Activated effector memory CD4-positive, alpha-beta T cell treated with Interleukin-2 at 50 U/mL for 16 hours (primary cell): ENCODE data around the gene ACTN4.

ENCODE experiments used
- DNase-seq: peaks from one replicate; pipeline ENCODE4 v3.0.0-alpha.2; 2020

Gene ACTN4

GRCh38 chr19:38679839-38680238 is 32.4 kb downstream of the ACTN4 start:
- DNase-seq = no peak

DNA sequence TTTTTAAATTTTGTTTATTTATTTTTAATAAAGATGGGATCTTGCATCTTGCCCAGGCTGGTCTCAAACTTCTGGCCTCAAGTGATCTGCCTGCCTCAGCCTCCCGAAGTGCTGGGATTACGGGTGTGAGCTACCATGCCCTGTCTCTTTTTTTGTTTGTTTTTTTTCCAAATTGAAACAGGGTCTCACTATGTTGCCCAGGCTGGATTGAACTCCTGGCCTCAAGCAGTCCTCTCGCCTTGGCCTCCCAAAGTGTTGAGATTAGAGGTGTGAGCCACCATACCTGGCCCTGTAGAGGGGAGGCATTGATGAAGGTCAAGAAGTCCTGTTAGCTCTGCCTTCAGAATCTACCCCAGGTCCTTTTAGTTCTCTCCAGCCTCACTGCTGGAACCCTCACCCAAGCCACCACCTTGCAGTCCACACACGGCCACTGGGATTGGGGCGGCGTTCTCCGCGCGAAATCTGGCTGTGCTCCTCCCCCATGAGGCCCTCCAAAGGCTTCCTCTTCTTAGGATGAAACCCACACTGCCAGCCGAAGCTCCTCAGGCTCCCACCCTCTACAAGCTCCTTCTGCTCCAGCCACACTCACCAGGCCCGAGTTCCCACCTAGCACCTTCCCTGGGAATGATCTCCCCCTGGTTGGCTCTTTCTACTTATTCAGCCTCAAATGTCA is 34.9 kb downstream of the ACTN4 start:
- no peak for DNase-seq

DNA sequence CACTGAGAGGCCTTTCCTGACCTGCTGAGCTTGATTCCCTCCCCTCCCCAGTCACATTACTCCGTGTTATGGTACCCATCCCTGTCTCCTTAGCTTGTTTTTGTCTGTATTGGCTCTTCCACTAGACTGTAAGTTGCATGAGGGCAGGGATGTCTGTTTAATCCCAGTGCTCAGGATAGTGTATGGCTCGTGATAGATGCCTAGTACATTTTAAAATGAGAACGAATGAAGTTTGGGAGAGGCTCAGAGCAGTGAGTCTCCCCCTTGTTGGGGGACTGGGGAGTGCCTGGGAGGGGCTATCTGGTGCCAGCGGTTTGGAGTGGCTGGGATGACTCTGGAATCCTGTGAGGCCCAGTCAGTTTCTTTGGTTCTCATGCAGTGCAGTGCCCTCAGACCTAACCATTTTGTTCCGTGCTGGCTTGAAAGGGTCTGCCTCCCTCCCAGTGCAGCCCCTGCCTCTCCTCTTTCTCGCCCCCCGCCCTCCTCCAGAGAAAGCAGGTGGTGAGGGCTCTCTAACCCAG is 35.5 kb downstream of the ACTN4 start:
- no peak for DNase-seq

DNA sequence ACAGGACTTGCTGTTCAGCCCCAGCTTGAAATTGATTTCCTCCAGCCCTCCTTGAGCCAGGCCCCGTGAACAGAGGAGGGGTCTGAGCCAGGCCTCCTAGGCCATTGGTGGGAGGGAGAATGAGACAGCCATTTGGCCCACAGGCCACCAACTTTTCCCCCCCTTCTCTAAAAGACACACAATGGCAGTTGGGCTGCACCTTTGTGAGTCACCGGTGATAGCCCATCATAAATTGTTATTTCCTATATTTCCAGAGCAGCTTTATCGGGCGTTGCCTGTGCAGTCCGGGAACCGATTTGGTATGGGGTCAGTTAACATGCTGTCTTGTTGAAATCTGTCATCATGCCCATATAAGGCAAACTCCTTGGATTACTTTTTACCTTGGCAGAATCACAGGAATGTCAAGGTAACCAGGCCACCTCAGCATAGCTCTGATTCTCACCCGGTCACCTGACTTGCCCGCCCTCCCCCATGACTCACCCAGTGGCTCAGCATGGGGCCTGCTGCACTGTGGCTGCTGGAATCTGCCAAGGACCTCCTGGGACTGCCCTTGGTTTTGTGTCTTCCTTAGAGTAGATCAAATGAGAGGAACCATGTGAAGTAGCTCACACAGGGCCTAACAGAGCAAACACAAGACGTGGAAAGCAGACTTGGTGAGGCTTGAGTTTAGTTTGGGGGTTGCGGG is 36.1 kb downstream of the ACTN4 start:
- DNase-seq = peak; percentile 56

GRCh38 chr19:38684078-38684861 is 36.8 kb downstream of the ACTN4 start:
- DNase-seq = no peak

GRCh38 chr19:38684862-38685665 is 37.6 kb downstream of the ACTN4 start:
- DNase-seq = no peak

DNA sequence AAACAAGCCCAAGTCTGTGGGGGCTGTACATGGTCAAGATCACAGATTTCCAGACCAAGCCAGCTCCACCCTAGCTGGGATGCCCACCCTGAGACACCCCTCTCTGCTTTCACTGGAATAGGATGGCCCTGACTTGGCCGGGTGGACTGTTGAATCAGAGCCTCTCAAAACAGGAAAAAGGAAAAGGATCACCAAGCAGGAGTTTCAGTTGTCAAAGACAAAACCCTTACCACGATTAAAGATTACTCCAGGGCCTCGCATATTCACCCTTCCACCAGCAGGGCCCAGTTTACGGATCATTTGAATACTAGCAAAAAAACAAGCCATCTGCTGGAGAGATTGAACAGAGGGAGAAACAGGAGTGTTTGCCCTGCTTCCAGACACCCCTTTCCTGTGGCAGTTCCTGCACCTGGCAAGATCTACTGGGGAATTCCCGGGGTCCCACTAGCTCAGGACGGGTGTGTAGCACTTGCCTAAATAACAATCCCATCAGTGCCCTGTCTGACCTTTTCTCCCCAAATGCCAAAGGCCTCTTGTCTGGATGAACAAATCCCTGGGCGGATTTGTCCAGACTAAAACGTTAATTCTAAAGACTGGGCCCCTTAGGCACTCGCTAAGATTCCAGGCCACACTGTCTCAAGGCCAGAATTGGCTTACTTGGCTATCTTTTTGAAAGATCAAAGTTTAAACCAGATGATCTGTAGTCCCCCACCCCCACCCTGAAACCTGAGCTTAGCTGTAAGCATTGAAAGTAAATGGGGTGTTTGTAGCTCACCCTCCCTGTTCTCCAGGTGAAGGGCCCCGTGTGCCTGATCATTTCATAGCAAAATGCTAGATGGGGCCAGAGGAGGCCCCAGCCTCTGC is 38.4 kb downstream of the ACTN4 start:
- no peak for DNase-seq

GRCh38 chr19:38686530-38686888 is 39.1 kb downstream of the ACTN4 start:
- DNase-seq = peak; percentile 17

DNA sequence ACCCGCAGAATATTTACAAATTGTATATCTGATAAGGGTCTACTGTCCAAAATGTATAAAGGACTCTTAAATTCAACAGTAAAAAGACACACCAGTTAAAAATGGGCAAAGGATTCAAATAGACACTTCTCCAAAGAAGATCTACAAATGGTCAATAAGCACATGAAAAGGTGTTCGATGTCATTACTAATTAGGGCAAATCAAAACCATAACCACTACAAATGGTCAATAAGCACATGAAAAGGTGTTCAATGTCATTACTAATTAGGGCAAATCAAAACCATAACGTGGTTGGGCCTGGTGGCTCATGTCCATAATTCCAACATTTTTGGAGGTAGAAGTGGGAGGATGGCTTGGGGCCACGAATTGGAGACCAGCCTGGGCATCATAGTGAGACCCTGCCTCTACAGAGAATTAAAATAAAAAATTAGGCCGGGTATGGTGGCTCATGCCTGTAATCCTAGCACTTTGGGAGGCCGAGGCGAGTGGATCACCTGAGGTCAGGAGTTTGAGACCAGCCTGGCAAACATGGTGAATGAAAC is 40.5 kb downstream of the ACTN4 start:
- DNase-seq = no peak

GRCh38 chr19:38690146-38690545 is 42.7 kb downstream of the ACTN4 start:
- DNase-seq = no peak

GRCh38 chr19:38690832-38691231 is 43.4 kb downstream of the ACTN4 start:
- DNase-seq = no peak

GRCh38 chr19:38691938-38692457 is 44.5 kb downstream of the ACTN4 start:
- no peak for DNase-seq

DNA sequence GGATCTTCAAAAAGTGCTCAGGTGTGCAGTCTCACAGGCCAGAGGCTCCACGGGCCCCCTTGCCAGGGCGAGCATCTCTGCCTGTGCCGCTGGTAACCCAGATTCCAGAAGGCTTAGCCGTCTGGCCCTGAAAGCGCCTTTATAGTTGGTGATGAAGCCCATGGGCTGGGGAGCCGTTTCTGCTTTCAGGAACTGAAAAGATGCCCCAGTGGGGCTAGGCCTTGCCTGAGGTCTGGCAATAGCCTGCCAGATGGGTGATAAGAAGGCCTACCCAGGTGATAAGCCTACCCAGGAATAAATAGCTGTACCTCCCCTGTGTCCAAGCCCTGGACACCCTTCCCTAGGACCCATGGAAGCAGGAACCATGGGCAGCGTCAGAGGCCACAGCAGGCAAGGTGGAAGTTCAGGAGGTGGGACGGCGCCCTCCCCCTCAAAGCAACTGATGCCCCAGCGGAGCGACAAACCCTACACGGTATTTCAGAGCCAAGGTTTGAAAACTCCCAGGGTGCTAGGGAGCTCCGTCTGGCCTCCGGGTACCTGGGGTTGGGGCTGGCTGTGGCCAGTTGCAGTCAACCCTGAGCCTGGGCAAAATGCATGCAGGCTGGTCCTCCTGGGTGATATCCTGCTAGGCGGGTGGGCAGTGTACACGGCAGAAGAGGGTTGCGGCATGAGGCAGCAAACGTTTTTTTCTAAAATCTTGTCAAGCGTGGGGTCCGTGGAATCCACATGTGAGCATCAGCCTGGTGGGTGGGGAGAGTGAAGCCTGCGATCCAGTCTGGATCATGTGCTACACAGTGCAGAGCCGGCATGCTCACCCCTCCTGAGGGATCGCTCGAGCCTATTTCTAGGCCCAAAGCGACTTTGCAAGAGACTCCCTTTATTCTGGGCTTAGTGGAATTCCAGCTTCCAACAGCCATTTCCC is 45.3 kb downstream of the ACTN4 start:
- DNase-seq = no peak

DNA sequence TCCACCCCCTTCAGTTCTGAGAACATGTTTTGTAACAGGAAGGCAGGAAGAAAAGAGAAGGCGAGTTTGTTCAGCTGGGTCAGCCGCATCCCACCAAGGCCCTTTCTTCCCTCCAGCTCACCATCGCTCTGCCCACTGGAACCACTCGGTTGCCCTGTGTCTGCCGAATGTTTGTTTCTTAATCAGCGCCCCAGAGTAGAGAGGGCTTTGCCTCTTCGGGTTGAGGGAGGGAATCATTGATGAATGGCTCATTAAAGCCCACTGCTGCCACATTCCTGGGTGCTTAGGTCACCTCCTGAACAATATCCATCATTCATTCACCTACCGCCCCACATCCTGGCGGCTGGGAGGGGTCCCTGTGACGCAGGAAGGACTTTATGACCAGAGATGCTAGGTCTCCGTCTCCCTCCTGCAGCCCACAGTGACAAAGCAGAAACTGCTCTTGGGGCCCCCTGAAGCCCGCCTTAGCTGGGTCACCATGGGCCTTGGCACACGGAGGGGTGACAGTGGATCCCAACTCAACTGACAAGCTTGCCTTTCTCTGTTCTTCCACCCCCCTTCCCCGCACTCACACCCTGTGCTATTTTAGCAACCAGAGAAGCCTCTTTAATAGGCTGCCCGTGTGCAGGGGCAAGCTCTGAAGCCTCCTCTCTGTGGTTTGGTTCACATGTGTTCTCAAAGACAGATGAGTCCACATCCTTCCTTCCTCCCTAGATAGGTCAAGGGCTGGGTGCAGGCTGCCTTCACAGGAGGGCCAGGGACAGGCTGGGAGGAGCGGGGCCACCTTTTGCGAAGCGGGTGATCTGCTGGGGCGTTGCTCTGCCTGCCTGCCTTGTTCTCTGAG is 46.2 kb downstream of the ACTN4 start:
- DNase-seq = peak; percentile 34

DNA sequence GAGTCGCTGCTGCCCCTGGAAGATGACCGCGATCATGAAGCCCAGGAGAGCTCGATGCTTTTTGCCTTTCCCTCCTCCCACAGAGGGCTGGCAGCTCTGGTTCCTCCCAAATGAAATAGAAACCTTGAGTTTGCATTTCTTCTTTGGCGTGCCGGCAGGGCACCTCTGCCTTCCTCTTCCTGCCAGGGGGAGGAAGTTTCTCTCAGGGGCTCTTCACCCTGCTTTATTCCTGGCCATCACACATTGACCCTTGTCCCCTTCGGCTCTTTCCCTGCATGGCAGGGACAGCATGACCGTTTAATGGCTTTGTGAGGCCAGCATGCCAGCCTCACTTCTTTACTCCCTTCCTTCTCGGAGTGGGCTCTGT is 47.9 kb downstream of the ACTN4 start:
- DNase-seq = no peak

DNA sequence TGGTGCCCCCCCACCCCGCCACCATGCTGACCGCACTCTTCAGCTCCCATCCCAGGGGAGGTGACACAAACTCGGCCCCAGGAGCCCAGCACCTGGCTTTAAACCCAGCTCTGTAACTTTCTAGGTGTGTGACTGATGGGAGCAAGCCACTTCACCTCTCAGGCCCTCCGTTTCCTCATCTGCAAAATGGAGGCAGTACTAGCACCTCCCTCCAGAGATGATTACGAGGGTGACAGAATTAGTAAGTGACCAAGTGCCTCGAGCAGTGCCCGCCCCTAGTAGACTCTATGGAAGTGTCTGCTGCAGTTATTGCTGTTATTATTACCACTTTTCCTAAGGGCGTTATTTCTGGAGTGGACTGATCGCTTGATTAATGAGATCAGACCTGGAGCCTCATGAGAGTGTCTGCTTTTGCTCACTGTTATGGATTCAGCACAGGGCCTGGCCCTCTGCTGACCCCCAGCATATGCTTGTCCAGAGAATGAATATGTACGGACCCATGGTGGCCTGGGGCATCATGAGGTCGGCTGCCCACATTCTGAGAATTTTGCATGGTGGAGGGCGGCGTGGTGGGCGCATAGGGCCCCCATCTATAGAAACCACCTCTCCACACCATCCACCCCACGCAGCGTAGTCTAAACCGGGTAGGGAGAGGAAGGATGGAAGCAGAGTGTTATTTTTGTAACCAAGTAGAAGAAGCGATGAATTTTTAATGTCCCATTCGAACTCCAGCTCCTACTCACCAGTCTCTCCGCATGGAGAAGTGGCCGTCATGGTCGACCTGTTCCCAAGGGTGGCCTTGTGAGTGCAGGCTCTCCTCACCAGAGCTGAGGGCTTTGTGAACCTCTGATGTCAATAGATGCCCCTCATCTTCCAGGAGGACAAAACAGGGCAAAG is 48.6 kb downstream of the ACTN4 start:
- no peak for DNase-seq

GRCh38 chr19:38696729-38697055 is 49.2 kb downstream of the ACTN4 start:
- DNase-seq = no peak

- no peak for DNase-seq
Observed at GRCh38 chr19:38697197-38697596, 49.7 kb downstream of the ACTN4 start.
